Transverse colon (tissue), 4 donors: ENCODE data around the gene PHETA1. TPM values are rescaled to one million over a fixed set of nuclear protein-coding genes. Genes with fewer than 3 reads are reported as not detected.
"Not testable (repeated sequence)": the region's sequence is repeated elsewhere in the genome, so short reads cannot be mapped to it uniquely, and the experiment has no call there.

Experiments
- DNase-seq: peaks from one replicate; pipeline ENCODE4 v3.0.0-alpha.2; 2019
- H3K27ac ChIP-seq, 4 donors: fragments of 200-600 bp; sonication (generic); 2 replicates each; pipeline ENCODE4 v1.5.1; 2016 to 2018; ENCODE audit warnings: inconsistent platforms in 4 of 4
- H3K27me3 ChIP-seq: fragments of 200-600 bp; sonication (generic); 2 replicates; pipeline ENCODE4 v1.5.1; 2017; ENCODE audit warnings: inconsistent platforms
- H3K36me3 ChIP-seq, 4 donors: fragments of 200-600 bp; sonication (generic); 2 replicates each; pipeline ENCODE4 v1.5.1; 2017 to 2019; ENCODE audit warnings: inconsistent platforms in 4 of 4
- H3K4me1 ChIP-seq, 4 donors: fragments of 200-600 bp; sonication (generic); 2 replicates each; pipeline ENCODE4 v1.5.1; 2017 to 2020; ENCODE audit warnings: inconsistent platforms in 4 of 4
- H3K4me3 ChIP-seq, 4 donors: fragments of 200-600 bp; sonication (generic); 1 replicate in 1 of 4; 2 replicates in 3 of 4; pipeline versions ENCODE4 v1.5.1 to v1.6.1; 2017 to 2019; ENCODE audit warnings: inconsistent platforms in 4 of 4
- H3K9me3 ChIP-seq, 2 donors: fragments of 200-600 bp; sonication (generic); 2 replicates each; pipeline ENCODE4 v1.5.1; 2017 to 2019; ENCODE audit warnings: inconsistent platforms in 2 of 2
- EP300 ChIP-seq: sonication (generic); formaldehyde crosslinking; IDR thresholded peaks from one replicate; pipeline ENCODE4 v1.6.1; 2017; ENCODE audit warnings: antibody characterized with exemption, low read depth
- POLR2A ChIP-seq: fragments of 450-650 bp; IDR thresholded peaks from one replicate; pipeline ENCODE4 v1.6.1; 2016; ENCODE audit warnings: antibody characterized with exemption, mild to moderate bottlenecking, moderate library complexity
- POLR2AphosphoS5 ChIP-seq, 3 donors: sonication (generic); formaldehyde crosslinking; IDR thresholded peaks; one replicate each; pipeline ENCODE4 v1.6.1; 2016; ENCODE audit warnings: antibody characterized with exemption in 3 of 3
- WGBS, 2 donors: methylation state at CpG; one replicate each; pipeline ENCODE4 v1.1.5; 2018; ENCODE audit warnings: low coverage in 1 of 2; 5-methylcytosine and 5-hydroxymethylcytosine counted together
- in situ Hi-C, 4 donors: fragments of 200-750 bp; cut with MboI; loops; one replicate each; pipeline versions ENCODE4 v1.15.0 to v1.15.1; 2017; ENCODE audit warnings: low sequenced_read_pairs in 3 of 4, low pct_ligation_motif_present in 1 of 4, low pct_unique_long_range_greater_than_20kb in 1 of 4
- intact Hi-C: fragments of 100-400 bp; cut with DNase I; formaldehyde crosslinking; loops from one replicate; pipeline ENCODE4 v1.15.1; 2023; ENCODE audit warnings: low total_unique reads
- total RNA-seq, 4 donors: library from RNA; depleted of rRNA; stranded (reverse); fragments of >200 nt; gene quantifications; one replicate each; pipeline ENCODE4 v1.1.0, GENCODE V29; 2016
- TF ChIP-seq, protein P1 (sequence below), 5 experiments: fragments of 200-600 bp in 3 of 5; fragments of 450-650 bp in 2 of 5; sonication (generic) in 3 of 5; IDR thresholded peaks; 1 replicate in 2 of 5; 2 replicates in 3 of 5; pipeline ENCODE4 v1.5.1; 2016 to 2017; ENCODE audit warnings: antibody characterized with exemption in 5 of 5, inconsistent platforms in 3 of 5, mild to moderate bottlenecking in 2 of 5, moderate library complexity in 1 of 5

PHETA1 gene
- total RNA-seq, 4 donors from 2014 or later = 22.4 to 34.8 (median 28.1) TPM

DNA sequence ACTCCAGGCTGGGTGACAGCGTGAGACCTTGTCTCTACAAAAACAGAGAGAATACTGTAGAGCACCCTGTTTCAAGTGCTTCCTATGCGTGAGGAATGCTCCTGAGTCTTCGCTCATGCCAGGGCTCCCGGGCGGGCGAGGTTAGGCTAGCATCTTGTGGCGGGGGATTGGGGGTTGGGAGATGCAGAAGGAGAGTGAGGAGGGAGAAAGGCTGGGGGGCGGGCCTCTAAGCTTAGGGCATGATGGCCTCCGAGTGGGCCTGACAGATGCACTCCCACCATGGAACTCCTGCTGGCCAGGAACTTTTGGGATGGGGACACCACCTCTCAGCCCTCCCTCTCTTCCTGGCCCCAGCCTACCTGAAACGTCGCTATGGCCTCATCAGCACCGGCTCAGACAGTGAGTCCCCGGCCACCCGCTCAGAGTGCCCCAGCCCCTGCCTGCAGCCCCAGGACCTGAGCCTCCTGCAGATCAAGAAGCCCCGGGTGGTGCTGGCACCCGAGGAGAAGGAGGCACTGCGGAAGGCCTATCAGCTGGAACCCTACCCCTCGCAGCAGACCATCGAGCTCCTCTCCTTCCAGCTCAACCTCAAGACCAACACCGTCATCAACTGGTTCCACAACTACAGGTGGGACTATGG is 27.3 kb downstream of the PHETA1 start:
- H3K27me3 ChIP-seq = no peaks in the 10 kb centered on the region
- TF ChIP-seq EP300 (no peak), POLR2AphosphoS5 (IDR thresholded peaks at IDR 0.05) (no peak), POLR2A (no peak)
- TF ChIP-seq, protein P1, sequence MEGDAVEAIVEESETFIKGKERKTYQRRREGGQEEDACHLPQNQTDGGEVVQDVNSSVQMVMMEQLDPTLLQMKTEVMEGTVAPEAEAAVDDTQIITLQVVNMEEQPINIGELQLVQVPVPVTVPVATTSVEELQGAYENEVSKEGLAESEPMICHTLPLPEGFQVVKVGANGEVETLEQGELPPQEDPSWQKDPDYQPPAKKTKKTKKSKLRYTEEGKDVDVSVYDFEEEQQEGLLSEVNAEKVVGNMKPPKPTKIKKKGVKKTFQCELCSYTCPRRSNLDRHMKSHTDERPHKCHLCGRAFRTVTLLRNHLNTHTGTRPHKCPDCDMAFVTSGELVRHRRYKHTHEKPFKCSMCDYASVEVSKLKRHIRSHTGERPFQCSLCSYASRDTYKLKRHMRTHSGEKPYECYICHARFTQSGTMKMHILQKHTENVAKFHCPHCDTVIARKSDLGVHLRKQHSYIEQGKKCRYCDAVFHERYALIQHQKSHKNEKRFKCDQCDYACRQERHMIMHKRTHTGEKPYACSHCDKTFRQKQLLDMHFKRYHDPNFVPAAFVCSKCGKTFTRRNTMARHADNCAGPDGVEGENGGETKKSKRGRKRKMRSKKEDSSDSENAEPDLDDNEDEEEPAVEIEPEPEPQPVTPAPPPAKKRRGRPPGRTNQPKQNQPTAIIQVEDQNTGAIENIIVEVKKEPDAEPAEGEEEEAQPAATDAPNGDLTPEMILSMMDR (IDR thresholded peaks at IDR 0.05) = no peak
- H3K27ac ChIP-seq = no peak overlapping the region
- no peak for DNase-seq
- in situ Hi-C loops (no loop called here), intact Hi-C loops (no loop called here)
- H3K4me3 ChIP-seq = no peak overlapping the region
- H3K36me3 ChIP-seq = no peaks in the 10 kb centered on the region
- no peaks in the 10 kb centered on the region for H3K9me3 ChIP-seq
- no peaks in the 10 kb centered on the region for H3K4me1 ChIP-seq
- 80 to 90% methylated on average over 1 to 20 of the region's 20 CpGs for WGBS, 2 donors

GRCh38 chr12:111340680-111341079 is 28.2 kb downstream of the PHETA1 start:
- H3K36me3 ChIP-seq, H3K9me3 ChIP-seq, intact Hi-C loops, H3K27me3 ChIP-seq, in situ Hi-C loops, DNase-seq, H3K4me1 ChIP-seq, H3K4me3 ChIP-seq, H3K27ac ChIP-seq: not testable (repeated sequence)
- 70 to 74% methylated on average over 8 of the region's 8 CpGs for WGBS, 2 donors

- Histone ChIP-seq H3K4me1 (no peaks in the 10 kb centered on the region), H3K9me3 (no peaks in the 10 kb centered on the region), H3K36me3 (no peaks in the 10 kb centered on the region), H3K27me3 (no peaks in the 10 kb centered on the region), H3K4me3 (no peak overlapping the region), H3K27ac (no peak overlapping the region)
- TF ChIP-seq POLR2AphosphoS5 (IDR thresholded peaks at IDR 0.05) (no peak), POLR2A (no peak), EP300 (no peak)
- TF ChIP-seq, protein P1 (IDR thresholded peaks at IDR 0.05) = no peak
- intact Hi-C loops (no loop called here), in situ Hi-C loops (no loop called here)
- 85 to 88% methylated on average over 1 of the region's 1 CpG for WGBS, 2 donors
- DNase-seq = no peak
These were observed 28.7 kb downstream of the PHETA1 start for GRCh38 chr12:111340231-111340630.

- no peaks in the 10 kb centered on the region for H3K36me3 ChIP-seq
- no peak for TF ChIP-seq POLR2AphosphoS5 (IDR thresholded peaks at IDR 0.05)
- no peak for TF ChIP-seq EP300
- no peak for TF ChIP-seq POLR2A
- TF ChIP-seq, protein P1 (IDR thresholded peaks at IDR 0.05) = no peak
- intact Hi-C loops (no loop called here), in situ Hi-C loops (no loop called here)
- no peak overlapping the region for H3K27ac ChIP-seq
- no peaks in the 10 kb centered on the region for H3K27me3 ChIP-seq
- H3K4me1 ChIP-seq = no peaks in the 10 kb centered on the region
- no peak for DNase-seq
- no peak overlapping the region for H3K4me3 ChIP-seq
- H3K9me3 ChIP-seq = no peaks in the 10 kb centered on the region
- WGBS, 2 donors = 72% methylated on average over 7 of the region's 7 CpGs; no CpG with 5 or more reads in 1 of the 2 donors
These were observed 29.5 kb downstream of the PHETA1 start for GRCh38 chr12:111339321-111339938.

- Histone ChIP-seq H3K4me1 (no peaks in the 10 kb centered on the region), H3K27ac (no peak overlapping the region), H3K9me3 (no peaks in the 10 kb centered on the region), H3K36me3 (no peaks in the 10 kb centered on the region), H3K27me3 (no peaks in the 10 kb centered on the region), H3K4me3 (no peak overlapping the region)
- intact Hi-C loops = no loop called here
- no peak for DNase-seq
- WGBS, 2 donors = 83% methylated on average over 12 of the region's 12 CpGs; no CpG with 5 or more reads in 1 of the 2 donors
- TF ChIP-seq POLR2AphosphoS5 (IDR thresholded peaks at IDR 0.05) = no peak
- no peak for TF ChIP-seq EP300
- TF ChIP-seq, protein P1 (IDR thresholded peaks at IDR 0.05) = no peak
- no peak for TF ChIP-seq POLR2A
- in situ Hi-C loops = no loop called here
These were observed 30.8 kb downstream of the PHETA1 start for GRCh38 chr12:111338096-111338495.
